Esophagus squamous epithelium (tissue), 4 donors: Measurements from ENCODE around the gene ITK.

ENCODE experiments used
- POLR2A ChIP-seq, 4 donors: fragments of 450-650 bp; IDR thresholded peaks; one replicate each; pipeline ENCODE4 v1.6.1; 2017; ENCODE audit warnings: antibody characterized with exemption in 4 of 4, mild to moderate bottlenecking in 4 of 4, moderate library complexity in 3 of 4
- TF ChIP-seq, protein P1 (sequence below), 6 experiments: fragments of 450-650 bp in 4 of 6; fragments of 200-600 bp in 2 of 6; sonication (generic) in 2 of 6; IDR thresholded peaks; one replicate each; pipeline ENCODE4 v1.5.1; 2016 to 2019; ENCODE audit warnings: antibody characterized with exemption in 6 of 6, mild to moderate bottlenecking in 4 of 6, moderate library complexity in 4 of 6

- TF ChIP-seq, protein P1, sequence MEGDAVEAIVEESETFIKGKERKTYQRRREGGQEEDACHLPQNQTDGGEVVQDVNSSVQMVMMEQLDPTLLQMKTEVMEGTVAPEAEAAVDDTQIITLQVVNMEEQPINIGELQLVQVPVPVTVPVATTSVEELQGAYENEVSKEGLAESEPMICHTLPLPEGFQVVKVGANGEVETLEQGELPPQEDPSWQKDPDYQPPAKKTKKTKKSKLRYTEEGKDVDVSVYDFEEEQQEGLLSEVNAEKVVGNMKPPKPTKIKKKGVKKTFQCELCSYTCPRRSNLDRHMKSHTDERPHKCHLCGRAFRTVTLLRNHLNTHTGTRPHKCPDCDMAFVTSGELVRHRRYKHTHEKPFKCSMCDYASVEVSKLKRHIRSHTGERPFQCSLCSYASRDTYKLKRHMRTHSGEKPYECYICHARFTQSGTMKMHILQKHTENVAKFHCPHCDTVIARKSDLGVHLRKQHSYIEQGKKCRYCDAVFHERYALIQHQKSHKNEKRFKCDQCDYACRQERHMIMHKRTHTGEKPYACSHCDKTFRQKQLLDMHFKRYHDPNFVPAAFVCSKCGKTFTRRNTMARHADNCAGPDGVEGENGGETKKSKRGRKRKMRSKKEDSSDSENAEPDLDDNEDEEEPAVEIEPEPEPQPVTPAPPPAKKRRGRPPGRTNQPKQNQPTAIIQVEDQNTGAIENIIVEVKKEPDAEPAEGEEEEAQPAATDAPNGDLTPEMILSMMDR (IDR thresholded peaks at IDR 0.05): no peak
- no peak for TF ChIP-seq POLR2A (IDR thresholded peaks at IDR 0.05)
Measured at GRCh38 chr5:157284458-157285212, 104.0 kb downstream of the ITK start.
